ENCODE measurements around the gene PTBP1. TPM values are rescaled to one million over a fixed set of nuclear protein-coding genes. Genes with fewer than 3 reads are reported as not detected.
A peak's percentile ranks its signal among the peaks of the same experiment; 100 is the strongest.

PTBP1 gene
- total and polyA plus RNA-seq, 2 of the 13 experiments (the other 11 are each of a cell fraction or from before 2014, with no cell fraction given), result 195 to 288 TPM

GRCh38 chr19:750640-751423 is 46.4 kb upstream of the PTBP1 start, which contains the start of gene MISP (continued):
- TF ChIP-seq HIC2 (CRISPR knock-in tag; IDR thresholded peaks at IDR 0.05; ENCODE audit: low read depth) (peak; percentile 93), RNF219 (CRISPR knock-in tag; IDR thresholded peaks at IDR 0.05) (no peak), NBN (conservative IDR thresholded peaks at IDR 0.05) (no peak), POLR2AphosphoS2 (IDR thresholded peaks at IDR 0.05; ENCODE audit: low read depth, low read length) (no peak), MYPOP (CRISPR knock-in tag; IDR thresholded peaks at IDR 0.05) (no peak), SMC3 (IDR thresholded peaks at IDR 0.05; ENCODE audit: low read length) (no peak), ZNF282 (IDR thresholded peaks at IDR 0.05; ENCODE audit: partially characterized antibody) (no peak), ZNF33A (CRISPR knock-in tag; IDR thresholded peaks at IDR 0.05; ENCODE audit: borderline replicate concordance) (no peak), ZNF577 (CRISPR knock-in tag; IDR thresholded peaks at IDR 0.05; ENCODE audit: borderline replicate concordance, low read depth) (no peak), AHR (CRISPR knock-in tag; IDR thresholded peaks at IDR 0.05) (no peak), ZNF446 (CRISPR knock-in tag; IDR thresholded peaks at IDR 0.05) (no peak), HMGXB3 (CRISPR knock-in tag; IDR thresholded peaks at IDR 0.05; ENCODE audit: borderline replicate concordance) (no peak), CREBL2 (CRISPR knock-in tag; IDR thresholded peaks at IDR 0.05; ENCODE audit: borderline replicate concordance) (no peak), ZNF121 (CRISPR knock-in tag; IDR thresholded peaks at IDR 0.05) (no peak), DNMT3B (CRISPR knock-in tag; conservative IDR thresholded peaks at IDR 0.05) (no peak), CERS6 (CRISPR knock-in tag; IDR thresholded peaks at IDR 0.05) (no peak), NR2F1 (CRISPR knock-in tag; IDR thresholded peaks at IDR 0.05) (no peak)
